Epithelial cell of esophagus (primary cell): Measurements from ENCODE around the gene TRPV4.

Experiments
- DNase-seq: peaks from one replicate; pipeline ENCODE4 v3.0.0; 2010; ENCODE audit warnings: low read depth
- H3K4me3 ChIP-seq: 2 replicates; pipeline ENCODE4 v1.5.1; 2011; ENCODE audit warnings: mild to moderate bottlenecking, low read length, control low read depth
- CTCF ChIP-seq: IDR thresholded peaks from 2 replicates; pipeline ENCODE4 v1.5.1; 2011; ENCODE audit warnings: low read depth, mild to moderate bottlenecking, low read length, control low read depth, inconsistent platforms; ENCODE audit not compliant: insufficient read depth; ENCODE audit errors: missing control alignments

TRPV4 gene

GRCh38 chr12:109764123-109764522, 69.1 kb downstream of the TRPV4 start:
- H3K4me3 ChIP-seq, result no peak overlapping the region
- no peak for TF ChIP-seq CTCF
- DNase-seq, result no peak

GRCh38 chr12:109763201-109763841, 69.9 kb downstream of the TRPV4 start:
- DNase-seq, result peak; percentile 90

GRCh38 chr12:109762673-109763191, 70.5 kb downstream of the TRPV4 start:
- TF ChIP-seq CTCF, result no peak
- no peak overlapping the region for H3K4me3 ChIP-seq
- DNase-seq, result no peak

More at GRCh38 chr12:109763201-109763841, 69.9 kb downstream of the TRPV4 start:
- TF ChIP-seq CTCF, result no peak
- H3K4me3 ChIP-seq, result no peak overlapping the region

GRCh38 chr12:109762071-109762672, 71.0 kb downstream of the TRPV4 start:
- no peak for TF ChIP-seq CTCF
- DNase-seq, result no peak
- no peak overlapping the region for H3K4me3 ChIP-seq

GRCh38 chr12:109760930-109761921, 72.0 kb downstream of the TRPV4 start:
- TF ChIP-seq CTCF, result no peak
- DNase-seq, result no peak
- no peak overlapping the region for H3K4me3 ChIP-seq

GRCh38 chr12:109760031-109760929, 72.9 kb downstream of the TRPV4 start:
- no peak for TF ChIP-seq CTCF
- no peak for DNase-seq
- no peak overlapping the region for H3K4me3 ChIP-seq
